Natural killer cell (primary cell): Measurements from ENCODE around the gene TRAPPC2L. TPM values are rescaled to one million over a fixed set of nuclear protein-coding genes. Genes with fewer than 3 reads are reported as not detected.

Experiments used
- ATAC-seq, 3 donors: fragments of 150-1000 bp in 2 of 3; fragments of 200-7000 bp in 1 of 3; cut with Tn5 transposase; 1 replicate in 1 of 3; 2 replicates in 2 of 3; pipeline ENCODE4 v1.10.0; 2021; ENCODE audit warnings: mild to moderate bottlenecking in 2 of 3, moderate library complexity in 2 of 3
- DNase-seq, 2 donors: peaks; one replicate each; pipeline versions ENCODE4 v3.0.0 to v3.0.0-alpha.2; 2013 to 2021; ENCODE audit warnings: mixed read lengths in 1 of 2
- H3K27ac ChIP-seq: one replicate; pipeline ENCODE4 v1.5.1; 2013; ENCODE audit warnings: mild to moderate bottlenecking, low read length
- H3K27me3 ChIP-seq: one replicate; pipeline ENCODE4 v1.6.1; 2013; ENCODE audit warnings: low read length; ENCODE audit not compliant: control insufficient read depth, insufficient read depth
- H3K36me3 ChIP-seq: one replicate; pipeline ENCODE4 v1.6.1; 2013; ENCODE audit warnings: low read length; ENCODE audit not compliant: control insufficient read depth, insufficient read depth
- H3K4me1 ChIP-seq: one replicate; pipeline ENCODE4 v1.6.1; 2013; ENCODE audit warnings: low read length; ENCODE audit not compliant: control insufficient read depth, insufficient read depth
- H3K4me3 ChIP-seq: one replicate; pipeline ENCODE4 v1.5.1; 2013; ENCODE audit warnings: low read length
- H3K9me3 ChIP-seq: one replicate; pipeline ENCODE4 v1.6.1; 2013; ENCODE audit warnings: low read length; ENCODE audit not compliant: control insufficient read depth, insufficient read depth
- H3K27ac Mint-ChIP-seq, 2 donors: one replicate each; pipeline ENCODE4 v1.8.0; 2022; ENCODE audit warnings: mild to moderate bottlenecking in 2 of 2, mixed read lengths in 2 of 2, moderate library complexity in 1 of 2
- H3K27me3 Mint-ChIP-seq, 2 donors: one replicate each; pipeline ENCODE4 v1.8.0; 2022; ENCODE audit warnings: low read depth in 2 of 2, mixed read lengths in 2 of 2
- H3K36me3 Mint-ChIP-seq: one replicate; pipeline ENCODE4 v1.8.0; 2022; ENCODE audit warnings: mixed read lengths
- H3K4me1 Mint-ChIP-seq, 2 donors: one replicate each; pipeline ENCODE4 v1.8.0; 2022; ENCODE audit warnings: mixed read lengths in 2 of 2
- H3K4me3 Mint-ChIP-seq: one replicate; pipeline ENCODE4 v1.8.0; 2022; ENCODE audit warnings: mild to moderate bottlenecking, moderate library complexity, mixed read lengths
- H3K9me3 Mint-ChIP-seq, 2 donors: one replicate each; pipeline ENCODE4 v1.8.0; 2022; ENCODE audit warnings: mixed read lengths in 2 of 2
- WGBS: methylation state at CpG from one replicate; pipeline ENCODE4 v1.1.7; 2013; ENCODE audit warnings: missing lambda C conversion rate; ENCODE audit not compliant: insufficient coverage; 5-methylcytosine and 5-hydroxymethylcytosine counted together
- intact Hi-C: fragments of 100-400 bp; cut with micrococcal nuclease; formaldehyde crosslinking; loops from one replicate; pipeline ENCODE4 v1.14.2; 2022
- total RNA-seq, 4 donors: library from RNA; stranded (reverse); fragments of 120-200 nt in 1 of 4; gene quantifications; one replicate each; pipeline versions ENCODE4 v1.2.3 to v1.2.4, GENCODE V29; 2013 to 2022
- TF ChIP-seq, protein P1 (sequence below): fragments of 200-600 bp; IDR thresholded peaks from one replicate; pipeline ENCODE4 v1.8.0; 2022; ENCODE audit warnings: antibody characterized with exemption

Gene TRAPPC2L
- total RNA-seq, 3 donors from 2014 or later (not counting 1 experiment from before 2014, with no cell fraction given), result 31.9 to 39.0 (median 36.2) TPM

GRCh38 chr16:88825146-88825545 lies 31.8 kb upstream of the TRAPPC2L start:
- no peak overlapping the region for H3K4me3 ChIP-seq
- Mint-ChIP-seq H3K27ac (no peak overlapping the region), H3K36me3 (no peaks in the 10 kb centered on the region), H3K4me1 (no peaks in the 10 kb centered on the region), H3K4me3 (no peak overlapping the region), H3K9me3 (no peaks in the 10 kb centered on the region), H3K27me3 (no peaks in the 10 kb centered on the region)
- no peaks in the 10 kb centered on the region for H3K27me3 ChIP-seq
- intact Hi-C loops, result no loop called here
- H3K9me3 ChIP-seq, result no peaks in the 10 kb centered on the region
- H3K36me3 ChIP-seq, result peaks cover 18% of the 10 kb centered on the region
- no peak overlapping the region for H3K27ac ChIP-seq
- ATAC-seq (no peak), DNase-seq (no peak)
- TF ChIP-seq, protein P1, sequence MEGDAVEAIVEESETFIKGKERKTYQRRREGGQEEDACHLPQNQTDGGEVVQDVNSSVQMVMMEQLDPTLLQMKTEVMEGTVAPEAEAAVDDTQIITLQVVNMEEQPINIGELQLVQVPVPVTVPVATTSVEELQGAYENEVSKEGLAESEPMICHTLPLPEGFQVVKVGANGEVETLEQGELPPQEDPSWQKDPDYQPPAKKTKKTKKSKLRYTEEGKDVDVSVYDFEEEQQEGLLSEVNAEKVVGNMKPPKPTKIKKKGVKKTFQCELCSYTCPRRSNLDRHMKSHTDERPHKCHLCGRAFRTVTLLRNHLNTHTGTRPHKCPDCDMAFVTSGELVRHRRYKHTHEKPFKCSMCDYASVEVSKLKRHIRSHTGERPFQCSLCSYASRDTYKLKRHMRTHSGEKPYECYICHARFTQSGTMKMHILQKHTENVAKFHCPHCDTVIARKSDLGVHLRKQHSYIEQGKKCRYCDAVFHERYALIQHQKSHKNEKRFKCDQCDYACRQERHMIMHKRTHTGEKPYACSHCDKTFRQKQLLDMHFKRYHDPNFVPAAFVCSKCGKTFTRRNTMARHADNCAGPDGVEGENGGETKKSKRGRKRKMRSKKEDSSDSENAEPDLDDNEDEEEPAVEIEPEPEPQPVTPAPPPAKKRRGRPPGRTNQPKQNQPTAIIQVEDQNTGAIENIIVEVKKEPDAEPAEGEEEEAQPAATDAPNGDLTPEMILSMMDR, result no peak
- H3K4me1 ChIP-seq, result no peaks in the 10 kb centered on the region
- WGBS, result 96% methylated on average over 12 of the region's 12 CpGs

DNA sequence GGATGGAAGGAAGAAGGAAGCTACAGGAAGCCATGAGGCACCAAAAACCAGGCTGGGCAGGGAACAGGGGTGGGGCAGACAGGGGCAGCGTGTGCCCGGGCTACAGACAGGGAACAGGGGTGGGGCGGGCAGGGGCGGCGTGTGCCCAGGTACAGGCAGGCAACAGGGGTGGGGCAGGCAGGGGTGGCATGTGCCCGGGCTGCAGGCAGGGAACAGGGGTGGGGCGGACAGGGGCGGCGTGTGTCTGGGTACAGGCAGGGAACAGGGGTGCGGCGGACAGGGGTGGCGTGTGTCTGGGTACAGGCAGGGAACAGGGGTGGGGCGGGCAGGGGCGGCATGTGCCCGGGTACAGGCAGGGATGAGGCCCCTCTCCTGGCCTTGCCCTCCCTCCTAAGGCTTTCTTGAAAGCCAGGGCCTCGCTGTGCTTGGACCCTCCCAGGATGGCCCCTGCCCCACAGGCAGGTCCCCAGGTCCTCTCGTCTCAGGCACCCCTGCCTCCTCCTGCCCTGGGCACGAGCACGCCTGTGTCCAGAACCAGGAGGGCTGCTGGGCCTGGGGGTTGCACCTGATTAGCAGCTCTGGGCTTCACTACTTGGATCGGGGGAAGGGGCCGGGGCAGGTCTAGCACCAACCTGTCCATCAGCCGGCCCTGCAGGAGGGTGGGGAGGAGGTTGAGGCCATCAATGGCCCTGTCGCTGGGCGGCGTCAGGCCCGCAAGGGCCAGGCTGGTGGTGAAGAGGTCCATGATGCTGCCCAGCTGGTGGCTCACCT lies 30.7 kb upstream of the TRAPPC2L start:
- Mint-ChIP-seq H3K9me3 (no peaks in the 10 kb centered on the region), H3K36me3 (no peaks in the 10 kb centered on the region), H3K27ac (no peak overlapping the region), H3K4me3 (no peak overlapping the region), H3K4me1 (no peaks in the 10 kb centered on the region), H3K27me3 (no peaks in the 10 kb centered on the region)
- Histone ChIP-seq H3K27ac (no peak overlapping the region), H3K36me3 (peaks cover 17% of the 10 kb centered on the region), H3K4me1 (no peaks in the 10 kb centered on the region), H3K27me3 (no peaks in the 10 kb centered on the region), H3K9me3 (no peaks in the 10 kb centered on the region), H3K4me3 (no peak overlapping the region)
- intact Hi-C loops, result no loop called here
- no peak for ATAC-seq
- TF ChIP-seq, protein P1, result no peak
- 95% methylated on average over 26 of the region's 26 CpGs for WGBS
- no peak for DNase-seq

DNA sequence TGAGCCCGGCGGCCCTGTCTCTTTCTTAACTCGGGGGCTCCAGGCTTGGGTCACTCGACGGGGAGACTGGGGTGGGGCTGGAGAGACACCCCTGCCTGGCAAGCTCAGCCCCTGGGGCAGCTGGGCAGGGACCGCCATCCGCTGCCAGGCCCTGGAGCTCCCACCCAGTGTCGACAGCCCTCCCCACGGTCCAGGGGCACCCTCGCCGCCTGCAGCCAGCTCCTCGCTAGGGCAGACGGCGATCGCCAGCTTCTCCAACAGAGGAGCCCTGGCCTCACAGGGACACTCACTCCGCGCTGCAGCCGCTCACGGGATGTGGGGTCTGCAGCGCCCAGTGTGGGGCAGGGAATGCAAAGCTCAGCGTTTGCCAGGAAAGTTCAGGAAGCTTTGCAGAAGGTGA lies 29.2 kb upstream of the TRAPPC2L start:
- Histone ChIP-seq H3K27me3 (no peaks in the 10 kb centered on the region), H3K36me3 (peaks cover 6% of the 10 kb centered on the region), H3K27ac (no peak overlapping the region), H3K9me3 (no peaks in the 10 kb centered on the region), H3K4me1 (no peaks in the 10 kb centered on the region), H3K4me3 (no peak overlapping the region)
- ATAC-seq (no peak), DNase-seq (no peak)
- no peaks in the 10 kb centered on the region for H3K4me1 Mint-ChIP-seq
- no peaks in the 10 kb centered on the region for H3K27me3 Mint-ChIP-seq
- H3K9me3 Mint-ChIP-seq, result no peaks in the 10 kb centered on the region
- 96% methylated on average over 21 of the region's 21 CpGs for WGBS
- H3K36me3 Mint-ChIP-seq, result no peaks in the 10 kb centered on the region
- no peak overlapping the region for H3K4me3 Mint-ChIP-seq
- intact Hi-C loops, result no loop called here
- no peak overlapping the region for H3K27ac Mint-ChIP-seq
- TF ChIP-seq, protein P1, result no peak

DNA sequence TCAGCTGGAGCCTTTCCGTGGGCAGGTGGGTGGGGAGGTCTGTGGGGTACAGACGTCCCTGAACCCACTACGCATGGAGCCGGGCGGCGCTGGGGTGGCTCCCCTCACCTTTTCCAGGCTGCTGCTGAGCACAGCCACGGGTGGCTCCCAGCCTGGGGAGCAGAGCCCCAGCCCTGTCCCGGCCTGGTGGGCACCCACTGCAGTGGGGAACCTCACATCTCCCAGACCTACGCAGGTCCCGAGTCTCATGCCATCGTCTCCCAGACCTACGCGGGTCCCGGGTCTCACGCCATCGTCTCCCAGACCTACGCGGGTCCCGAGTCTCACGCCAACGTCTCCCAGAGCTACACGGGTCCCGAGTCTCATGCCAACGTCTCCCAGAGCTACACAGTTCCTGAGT lies 28.2 kb upstream of the TRAPPC2L start:
- Mint-ChIP-seq H3K4me1 (no peaks in the 10 kb centered on the region), H3K4me3 (no peak overlapping the region), H3K9me3 (no peaks in the 10 kb centered on the region), H3K27me3 (no peaks in the 10 kb centered on the region), H3K27ac (no peak overlapping the region), H3K36me3 (no peaks in the 10 kb centered on the region)
- Histone ChIP-seq H3K27ac (no peak overlapping the region), H3K9me3 (no peaks in the 10 kb centered on the region), H3K27me3 (no peaks in the 10 kb centered on the region), H3K4me1 (no peaks in the 10 kb centered on the region), H3K4me3 (no peak overlapping the region), H3K36me3 (peaks cover 3% of the 10 kb centered on the region)
- DNase-seq (no peak), ATAC-seq (no peak)
- WGBS, result 91% methylated on average over 24 of the region's 24 CpGs
- TF ChIP-seq, protein P1, result no peak
- intact Hi-C loops, result no loop called here
